Endothelial cell of umbilical vein (primary cell): Measurements from ENCODE around the gene DHX9. TPM values are rescaled to one million over a fixed set of nuclear protein-coding genes. Genes with fewer than 3 reads are reported as not detected.

ENCODE experiments used
- BruUV-seq: library from RNA; stranded (reverse); fragments of 400-500 nt; replicated peaks from 2 replicates; lab custom pipeline; 2021; lab: Mats Ljungman, UMichigan
- CTCF ChIA-PET: fragments of 300-600, 350-600 bp; sonication (Branson Sonifier 250); formaldehyde crosslinking; loops from one replicate; lab custom pipeline; 2021; ENCODE audit warnings: antibody characterized with exemption, inconsistent platforms; lab: Charles Lee
- POLR2A ChIA-PET: fragments of 300-600, 350-600 bp; sonication (Branson Sonifier 250); formaldehyde crosslinking; loops from one replicate; lab custom pipeline; 2021; ENCODE audit warnings: antibody characterized with exemption, inconsistent platforms; lab: Charles Lee
- DNase-seq: peaks from one replicate; pipeline ENCODE4 v3.0.0-alpha.2; 2011; ENCODE audit warnings: low read depth, low spot score
- FAIRE-seq: peaks from 2 replicates; lab custom pipeline; 2011; peaks lifted over from hg19 to GRCh38; lab: Jason Lieb, UNC
- H2AFZ ChIP-seq: 2 replicates; pipeline ENCODE4 v1.6.0; 2012; ENCODE audit warnings: low read depth, low read length, control low read depth, inconsistent platforms
- H3K27ac ChIP-seq: 2 replicates; pipeline ENCODE4 v1.5.1; 2011; ENCODE audit warnings: low read depth, mild to moderate bottlenecking, control low read depth, low read length, moderate library complexity; ENCODE audit not compliant: insufficient read depth
- H3K27me3 ChIP-seq, 2 experiments: 2 replicates each; pipeline versions ENCODE4 v1.6.0 to v1.6.1; 2011; ENCODE audit warnings: low read length in 2 of 2, mixed read lengths in 1 of 2; ENCODE audit not compliant: control insufficient read depth in 2 of 2, insufficient read depth in 2 of 2
- H3K36me3 ChIP-seq, 2 experiments: 2 replicates in 1 of 2; 3 replicates in 1 of 2; pipeline ENCODE4 v1.5.1; 2011; ENCODE audit warnings: low read length in 2 of 2, mild to moderate bottlenecking in 1 of 2, moderate library complexity in 1 of 2; ENCODE audit not compliant: control insufficient read depth in 2 of 2, insufficient read depth in 2 of 2; ENCODE audit errors: extremely low read depth in 1 of 2
- H3K4me1 ChIP-seq: 3 replicates; pipeline ENCODE4 v1.5.1; 2011; ENCODE audit warnings: mild to moderate bottlenecking, low read length; ENCODE audit not compliant: control insufficient read depth, insufficient read depth; ENCODE audit errors: extremely low read depth
- H3K4me2 ChIP-seq: 2 replicates; pipeline ENCODE4 v1.6.1; 2011; ENCODE audit warnings: low read length, control low read depth, mixed read lengths; ENCODE audit not compliant: insufficient read depth
- H3K4me3 ChIP-seq, 3 experiments: fragments of 200-600 bp in 1 of 3; sonication (generic), shearing (Covaris generic) in 1 of 3; replicated peaks in 1 of 3; 2 replicates each; pipeline ENCODE4 v1.5.1; 2011 to 2016; ENCODE audit warnings: control low read depth in 3 of 3, low read length in 3 of 3, mild to moderate bottlenecking in 2 of 3, inconsistent platforms in 1 of 3, low read depth in 1 of 3, moderate library complexity in 1 of 3; ENCODE audit not compliant: insufficient read depth in 1 of 3
- H3K79me2 ChIP-seq: 2 replicates; pipeline ENCODE4 v1.6.0; 2012; ENCODE audit warnings: low read length, inconsistent platforms; ENCODE audit not compliant: control insufficient read depth, insufficient read depth
- H3K9ac ChIP-seq: replicated peaks from 2 replicates; pipeline ENCODE3; 2011; ENCODE audit warnings: low read length, control low read depth; ENCODE audit not compliant: insufficient read depth; ENCODE audit errors: extremely low read depth
- H3K9me1 ChIP-seq: replicated peaks from 3 replicates; pipeline ENCODE4 v1.6.0; 2011; ENCODE audit warnings: mild to moderate bottlenecking, low read length; ENCODE audit not compliant: control insufficient read depth, insufficient read depth; ENCODE audit errors: extremely low read depth
- H3K9me3 ChIP-seq: replicated peaks from 2 replicates; pipeline ENCODE4 v1.5.1; 2012; ENCODE audit warnings: low read length, inconsistent platforms; ENCODE audit not compliant: control insufficient read depth, insufficient read depth
- H4K20me1 ChIP-seq: replicated peaks from 2 replicates; pipeline ENCODE3; 2011; ENCODE audit warnings: mild to moderate bottlenecking, low read length; ENCODE audit not compliant: control insufficient read depth, insufficient read depth; ENCODE audit errors: extremely low read depth
- CTCF ChIP-seq, 2 donors: IDR thresholded peaks; 1 replicate in 1 of 2; 2 replicates in 1 of 2; pipeline ENCODE4 v1.5.1; 2011; ENCODE audit warnings: low read length in 2 of 2, mild to moderate bottlenecking in 2 of 2, moderate library complexity in 2 of 2, control low read depth in 1 of 2, inconsistent platforms in 1 of 2, low read depth in 1 of 2; ENCODE audit not compliant: insufficient read depth in 1 of 2; ENCODE audit errors: extremely low read depth in 1 of 2
- EZH2 ChIP-seq: IDR thresholded peaks from 2 replicates; pipeline ENCODE4 v1.6.1; 2012; ENCODE audit warnings: borderline replicate concordance, low read depth, mild to moderate bottlenecking, moderate library complexity, low read length, inconsistent platforms; ENCODE audit not compliant: severe bottlenecking
- FOS ChIP-seq: IDR thresholded peaks from 2 replicates; pipeline ENCODE4 v1.6.1; 2011; ENCODE audit warnings: mild to moderate bottlenecking, low read length, moderate library complexity, borderline replicate concordance; ENCODE audit not compliant: insufficient read depth
- GATA2 ChIP-seq: IDR thresholded peaks from 2 replicates; pipeline ENCODE4 v1.7.0; 2011; ENCODE audit warnings: low read depth, mild to moderate bottlenecking, moderate library complexity, mixed read lengths, low read length; ENCODE audit not compliant: insufficient read length, insufficient read depth
- JUN ChIP-seq: IDR thresholded peaks from 2 replicates; pipeline ENCODE4 v1.6.1; 2011; ENCODE audit warnings: borderline replicate concordance, low read depth; ENCODE audit not compliant: insufficient read length, insufficient read depth
- MAX ChIP-seq: IDR thresholded peaks from 2 replicates; pipeline ENCODE4 v1.6.1; 2011; ENCODE audit not compliant: insufficient read depth, insufficient read length
- MYC ChIP-seq: IDR thresholded peaks from one replicate; pipeline ENCODE4 v1.6.1; 2011; ENCODE audit warnings: mild to moderate bottlenecking, low read depth, low read length
- POLR2A ChIP-seq: IDR thresholded peaks from 2 replicates; pipeline ENCODE4 v1.6.1; 2012; ENCODE audit warnings: low read depth, mild to moderate bottlenecking, control low read depth, low read length
- POLR2AphosphoS5 ChIP-seq: IDR thresholded peaks from 2 replicates; pipeline ENCODE4 v1.6.1; 2012; ENCODE audit warnings: low read depth, mild to moderate bottlenecking, control low read depth, low read length, moderate library complexity; ENCODE audit not compliant: insufficient read depth
- dilution Hi-C: fragments of 300-500 bp; cut with MboI; formaldehyde crosslinking; loops from one replicate; pipeline ENCODE4 v1.15.0; 2019; ENCODE audit warnings: low sequenced_read_pairs; ENCODE audit not compliant: extremely low pct_ligation_motif_present
- intact Hi-C: fragments of 100-400 bp; cut with micrococcal nuclease; formaldehyde crosslinking; loops from one replicate; pipeline ENCODE4 v1.10.0; 2022
- polyA plus RNA-seq, 4 experiments: library from polyadenylated mRNA; depleted of rRNA in 3 of 4; stranded (reverse) in 3 of 4; unstranded in 1 of 4; fragments of >200 nt; gene quantifications; 2 replicates each; pipeline versions ENCODE4 v1.2.1 to v1.2.3, GENCODE V29; 2011 to 2012; ENCODE audit warnings: missing spikeins in 1 of 4
- total RNA-seq: library from RNA; stranded (reverse); gene quantifications from 2 replicates; pipeline ENCODE4 v1.2.3, GENCODE V29; 2021

The DHX9 gene
- total and polyA plus RNA-seq, 2 donors (not counting 3 experiments of a cell fraction or from before 2014, with no cell fraction given) = 142 to 220 TPM

- no peak for TF ChIP-seq FOS
- TF ChIP-seq MAX = no peak
- TF ChIP-seq POLR2A = no peak
- no peak for TF ChIP-seq CTCF (IDR thresholded peaks at IDR 0.05; ENCODE audit: extremely low read depth in 1 of 2, insufficient read depth in 1 of 2, low read depth in 1 of 2, low read length in 2 of 2)
- TF ChIP-seq GATA2 = no peak
- TF ChIP-seq EZH2 = no peak
- no peak for TF ChIP-seq MYC
- TF ChIP-seq JUN = no peak
- no peak for TF ChIP-seq POLR2AphosphoS5
These were observed 70.4 kb downstream of the DHX9 start for GRCh38 chr1:182909578-182909977.

More at GRCh38 chr1:182909578-182909977, 70.4 kb downstream of the DHX9 start:
- Histone ChIP-seq H2AFZ (no peak overlapping the region), H3K79me2 (no peaks in the 10 kb centered on the region), H3K4me2 (no peak overlapping the region), H3K9me3 (no peaks in the 10 kb centered on the region), H3K27me3 (peaks cover 0 to 2% of the 10 kb centered on the region in 2 experiments), H3K4me1 (no peaks in the 10 kb centered on the region), H3K9me1 (no peaks in the 10 kb centered on the region), H3K27ac (no peak overlapping the region), H3K4me3 (no peak overlapping the region), H3K36me3 (no peaks in the 10 kb centered on the region), H4K20me1 (no peaks in the 10 kb centered on the region), H3K9ac (no peak overlapping the region)
- dilution Hi-C loops (no loop called here), intact Hi-C loops (no loop called here)
- DNase-seq (no peak), FAIRE-seq (no peak)
- no TSS peak for BruUV-seq
- ChIA-PET CTCF (no interaction called here), POLR2A (no interaction called here)
